Thyroid gland (tissue), 4 donors: ENCODE data around the gene IKBKG.

ENCODE experiments used
- CTCF ChIP-seq, 6 experiments: fragments of 200-600 bp in 3 of 6; fragments of 450-650 bp in 3 of 6; sonication (generic) in 3 of 6; IDR thresholded peaks; one replicate each; pipeline ENCODE4 v1.5.1; 2016 to 2019; ENCODE audit warnings: antibody characterized with exemption in 6 of 6, mild to moderate bottlenecking in 2 of 6, inconsistent platforms in 1 of 6, moderate library complexity in 1 of 6
- POLR2A ChIP-seq, 2 donors: fragments of 450-650 bp; IDR thresholded peaks; one replicate each; pipeline ENCODE4 v1.6.1; 2017; ENCODE audit warnings: antibody characterized with exemption in 2 of 2, mild to moderate bottlenecking in 2 of 2, moderate library complexity in 1 of 2

- TF ChIP-seq POLR2A (IDR thresholded peaks at IDR 0.05) (no peak), CTCF (IDR thresholded peaks at IDR 0.05) (no peak)
Measured at GRCh38 chrX:154506483-154507332, 40.7 kb upstream of the IKBKG start.
